Endometrium (tissue), 2 donors: Measurements from ENCODE around the gene CCDC148.

Experiments used
- FAIRE-seq: peaks from 2 replicates; lab custom pipeline; 2012; peaks lifted over from hg19 to GRCh38; lab: Jason Lieb, UNC
- donor health status: control.
- donor health status: control.

The CCDC148 gene

DNA sequence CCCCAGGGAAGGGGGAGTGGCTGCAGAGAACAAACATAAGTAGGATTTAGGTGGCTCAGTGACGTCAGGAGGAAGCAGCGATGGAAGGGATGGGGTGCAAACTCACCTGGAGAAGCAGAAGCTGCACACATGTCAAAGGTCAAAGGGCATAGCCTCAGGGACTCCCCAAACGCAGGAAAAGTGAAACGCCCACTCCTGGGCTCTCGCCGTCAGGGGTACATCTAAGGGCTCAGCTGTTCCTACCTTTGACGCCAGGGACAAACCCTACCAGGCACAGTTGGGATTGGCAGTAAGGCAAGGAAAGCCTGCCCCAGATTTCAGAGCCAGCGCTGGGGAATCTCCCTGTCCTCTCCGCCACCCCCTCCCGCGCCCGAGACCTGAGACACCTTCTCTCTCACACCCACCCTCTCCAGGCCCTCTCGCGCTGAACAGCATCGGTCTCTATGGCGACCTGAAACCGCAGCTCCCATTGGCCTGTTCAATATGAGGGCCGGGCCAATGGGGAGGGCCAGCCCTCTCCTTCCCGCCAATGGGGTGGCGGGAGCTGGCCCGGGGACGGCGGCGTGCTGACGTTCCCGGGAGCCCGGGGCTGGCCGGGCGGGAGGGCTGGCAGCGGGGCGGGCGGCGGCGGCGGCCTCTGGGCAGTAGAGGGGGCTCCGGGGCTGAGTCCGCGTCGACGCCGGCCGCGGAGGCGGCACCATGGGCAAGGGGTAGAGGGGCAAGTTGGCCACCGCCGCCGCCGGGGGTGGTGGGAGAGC, at the start of gene CCDC148, which contains the start of gene PKP4:
CCDC148 (minus strand) TSS at position 445 of the 758 bp plus-strand sequence; CDS start at position 131, 314 bp downstream.
PKP4 (plus strand) TSS at position 644 of the 758 bp plus-strand sequence. CDS start 76,233 bp downstream, outside the sequence.
- FAIRE-seq, result no peak

DNA sequence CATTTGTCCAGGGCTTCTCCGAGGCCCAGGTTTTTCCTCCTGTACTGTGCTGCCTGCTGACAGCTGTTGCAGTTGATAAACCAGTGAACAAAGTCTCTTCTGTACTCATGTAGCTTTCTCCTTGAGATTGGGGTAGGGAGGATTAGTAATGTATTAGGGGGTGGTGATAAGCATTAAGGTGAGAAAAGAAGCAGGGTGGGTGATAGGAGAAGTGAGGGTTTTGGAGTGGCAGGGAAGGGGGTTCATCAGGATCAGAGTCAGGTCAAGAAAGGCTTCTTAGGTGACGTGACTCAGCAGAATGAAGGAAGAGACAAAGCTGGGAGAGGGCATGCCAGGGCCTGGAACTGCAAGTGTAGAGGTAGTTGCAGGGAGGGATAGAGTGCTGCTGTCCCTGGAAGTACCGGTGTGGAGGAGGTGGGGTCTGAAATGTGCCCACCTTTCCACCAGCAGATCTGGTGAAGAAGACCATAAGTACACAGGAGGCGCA, 48.9 kb upstream of the CCDC148 start:
- no peak for FAIRE-seq

DNA sequence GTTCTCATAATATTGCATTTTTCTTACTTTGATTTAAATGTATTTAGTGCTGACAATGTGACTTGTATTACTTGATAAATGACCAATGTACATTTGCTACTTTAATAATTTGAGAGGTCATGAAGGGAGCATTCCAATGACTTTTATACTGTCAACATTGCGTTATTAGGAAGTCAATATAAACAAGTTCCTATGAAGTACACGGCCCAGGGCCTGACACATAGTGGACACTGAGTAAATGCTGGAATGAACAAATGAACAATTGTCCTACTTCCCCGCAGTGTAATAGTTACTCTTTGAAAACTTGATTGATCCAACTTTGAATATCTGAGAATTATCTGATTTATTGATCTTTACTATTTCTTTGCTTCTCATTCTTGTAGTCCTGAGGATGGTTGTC, 47.5 kb upstream of the CCDC148 start:
- FAIRE-seq, result no peak

DNA sequence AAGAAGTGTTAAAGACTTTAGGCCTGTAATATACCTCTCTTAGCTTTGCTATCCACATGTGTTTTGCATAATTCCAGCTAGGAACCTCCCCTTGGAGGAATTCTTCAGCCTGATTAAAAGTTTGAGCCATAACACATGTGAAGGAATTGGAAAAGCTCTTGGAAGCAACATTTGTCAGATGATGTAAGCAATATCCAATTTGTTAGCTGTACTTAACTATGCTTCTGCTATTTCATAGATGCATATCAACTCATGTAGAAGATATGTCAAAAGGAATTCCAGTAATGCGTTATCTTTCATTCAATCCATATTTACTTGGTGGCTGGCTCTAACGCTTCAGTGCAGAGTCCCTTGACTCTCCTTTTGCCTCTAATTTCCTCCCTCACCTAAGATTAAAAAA, 46.4 kb upstream of the CCDC148 start:
- FAIRE-seq, result no peak

DNA sequence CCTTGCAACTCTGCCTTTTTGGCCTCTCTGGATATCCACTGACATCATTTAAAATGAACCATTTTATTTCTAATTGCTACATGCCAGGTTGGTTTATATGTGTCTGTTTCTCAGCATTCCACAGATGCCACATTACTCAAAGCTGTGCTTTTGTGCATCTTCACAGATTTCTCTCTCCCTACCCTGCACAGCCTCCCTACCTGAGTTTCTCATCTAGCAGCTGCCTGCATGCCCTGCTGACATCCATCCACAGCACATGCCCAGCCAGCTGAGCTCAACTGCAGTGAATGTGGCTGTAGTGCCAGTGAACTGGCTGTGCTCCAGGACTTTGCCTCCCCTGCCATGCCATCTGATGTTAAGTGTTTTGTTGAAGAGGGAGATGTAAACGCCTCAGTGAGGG, 44.7 kb upstream of the CCDC148 start:
- no peak for FAIRE-seq

DNA sequence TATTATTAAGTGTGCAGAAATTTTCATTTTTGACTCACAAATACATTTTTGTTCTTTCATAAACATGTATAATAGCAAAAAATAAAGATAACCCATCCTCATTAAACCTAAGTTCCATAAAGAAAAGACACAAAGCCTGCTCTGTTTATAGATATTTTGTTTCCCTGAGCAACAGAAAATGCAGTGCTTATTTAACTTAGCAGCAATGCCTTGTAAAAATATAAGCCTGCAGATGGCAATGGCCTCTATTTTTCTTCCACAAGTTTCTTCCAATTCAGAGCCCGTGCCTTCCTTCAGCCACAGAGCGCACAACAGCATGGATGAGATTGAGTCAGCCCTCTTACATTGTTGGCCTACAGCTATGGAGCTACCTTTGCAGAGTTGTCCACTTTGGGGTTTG, 43.8 kb upstream of the CCDC148 start:
- no peak for FAIRE-seq

DNA sequence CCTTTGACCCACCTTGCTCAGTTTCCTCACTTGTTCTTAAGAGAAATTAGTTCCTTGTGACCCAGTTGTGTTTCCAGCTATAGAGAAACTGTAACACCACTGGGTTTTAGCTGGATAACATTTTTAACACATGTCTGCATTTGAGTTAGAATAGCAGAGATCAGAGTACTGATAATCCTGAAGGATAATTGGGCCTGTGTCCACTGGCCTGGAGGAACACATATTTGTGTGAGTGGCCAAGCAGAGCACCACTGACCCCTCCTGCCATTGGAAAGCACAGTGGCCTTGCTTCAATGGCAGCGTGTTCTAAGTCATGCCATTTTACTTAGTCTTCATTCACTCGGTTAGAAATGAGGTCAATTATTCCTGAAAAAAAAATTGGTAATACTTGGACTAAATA, 42.8 kb upstream of the CCDC148 start:
- no peak for FAIRE-seq

DNA sequence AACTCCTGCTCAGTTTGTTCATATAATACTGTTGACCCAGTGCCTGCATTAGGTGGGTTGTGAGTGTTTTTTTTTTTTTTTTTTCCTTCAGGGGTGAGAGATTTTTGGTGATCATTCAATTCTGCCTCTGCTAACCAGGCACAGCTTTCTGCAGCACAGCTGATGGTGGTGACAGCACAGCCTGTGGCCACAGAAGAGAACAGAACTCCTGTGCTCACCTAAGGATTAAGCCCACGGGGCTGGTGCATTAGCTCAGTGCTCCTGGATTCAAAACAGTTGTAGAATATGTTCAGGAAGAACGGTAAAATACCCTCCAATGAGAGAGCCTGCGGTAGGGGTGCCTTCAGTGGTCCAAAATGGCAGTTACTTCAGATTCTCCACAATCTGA, 42.2 kb upstream of the CCDC148 start:
- no peak for FAIRE-seq

DNA sequence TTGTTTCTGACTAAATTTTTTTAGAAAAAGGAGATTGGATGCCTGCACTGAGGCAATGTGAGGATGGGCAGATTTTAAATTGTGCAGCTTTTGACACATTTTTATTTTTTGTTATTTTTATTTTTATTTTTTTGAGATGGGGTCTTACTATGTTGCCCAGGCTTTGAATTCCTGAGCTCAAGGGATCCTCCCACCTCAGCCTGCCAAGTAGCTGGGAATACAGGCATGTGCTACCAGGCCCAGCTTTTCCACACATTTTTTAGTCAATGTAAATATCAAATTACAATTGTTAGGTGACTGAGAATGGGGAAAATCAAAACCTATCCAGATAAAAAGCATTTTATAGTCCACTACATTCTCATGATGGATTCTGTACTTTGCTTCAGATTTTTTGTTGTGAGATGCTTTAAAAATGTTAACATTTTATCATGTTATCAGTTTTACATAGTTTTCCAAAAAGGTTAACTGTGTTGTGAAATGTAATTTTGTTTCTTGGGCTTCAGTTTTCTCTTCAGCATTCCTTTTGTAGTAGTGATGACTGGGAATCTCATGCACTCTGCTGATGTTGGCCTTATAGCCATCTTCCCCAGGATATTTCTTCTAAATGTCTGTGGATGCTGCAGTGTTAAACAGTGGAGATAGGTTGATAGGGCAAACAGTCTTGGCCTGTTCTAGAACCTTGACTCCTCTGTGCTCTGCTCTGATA, 41.6 kb upstream of the CCDC148 start:
- no peak for FAIRE-seq

DNA sequence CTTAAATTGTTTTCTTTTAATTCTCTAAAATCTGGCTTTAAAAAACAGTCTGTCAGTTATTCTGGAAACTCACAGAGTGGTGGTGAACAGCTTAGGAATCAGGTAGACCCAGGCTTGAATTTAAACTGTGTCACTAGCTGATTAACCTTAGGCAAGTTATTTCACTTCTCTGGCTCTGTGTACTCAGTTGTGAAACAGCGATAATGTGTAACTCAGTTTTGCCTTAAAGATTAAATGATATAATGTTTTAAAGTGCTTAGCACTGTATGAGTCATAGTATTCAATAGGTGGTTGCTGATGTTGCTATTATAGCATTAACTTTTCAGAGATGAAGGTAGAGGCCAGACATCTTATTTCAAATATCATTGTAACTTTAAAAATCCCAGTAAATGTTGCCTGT, 40.9 kb upstream of the CCDC148 start:
- FAIRE-seq, result no peak

DNA sequence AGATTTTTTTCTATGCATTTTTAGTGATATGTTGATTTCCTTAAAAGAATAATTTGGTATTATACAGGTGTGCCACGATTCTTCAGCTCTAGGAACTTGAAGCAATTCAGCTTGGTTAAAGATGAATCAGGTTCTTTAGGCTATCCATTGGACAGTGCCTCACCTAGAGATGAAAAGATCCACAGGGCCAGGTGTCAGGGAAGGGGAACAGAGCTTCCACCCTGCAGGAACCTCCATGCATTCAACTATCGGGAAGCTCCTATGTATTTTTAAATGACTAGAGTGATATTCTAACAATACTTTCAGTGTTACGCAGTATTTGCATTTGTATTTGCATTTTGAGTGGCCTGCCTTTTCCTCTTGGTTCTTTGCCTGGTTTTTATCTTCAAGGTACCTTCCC, 40.4 kb upstream of the CCDC148 start:
- FAIRE-seq, result no peak

DNA sequence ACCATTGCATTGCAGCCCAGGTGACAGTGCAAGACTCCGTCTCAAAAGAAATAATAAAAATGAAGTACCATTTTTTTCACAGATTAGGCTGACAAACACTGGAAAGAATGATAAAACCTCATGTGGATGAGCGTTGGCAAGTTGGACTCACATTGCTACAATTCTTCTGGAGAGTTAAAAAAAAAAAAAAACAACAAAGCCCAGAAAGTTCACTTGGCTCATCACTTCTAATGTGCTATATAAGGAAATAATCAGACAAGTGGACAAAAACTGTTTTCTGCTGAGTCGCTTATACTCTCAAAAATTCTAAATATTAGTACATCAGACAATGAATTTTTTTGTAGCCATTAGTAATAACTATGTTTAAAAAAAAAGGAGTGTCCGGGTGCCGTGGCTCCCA, 38.6 kb upstream of the CCDC148 start:
- no peak for FAIRE-seq

DNA sequence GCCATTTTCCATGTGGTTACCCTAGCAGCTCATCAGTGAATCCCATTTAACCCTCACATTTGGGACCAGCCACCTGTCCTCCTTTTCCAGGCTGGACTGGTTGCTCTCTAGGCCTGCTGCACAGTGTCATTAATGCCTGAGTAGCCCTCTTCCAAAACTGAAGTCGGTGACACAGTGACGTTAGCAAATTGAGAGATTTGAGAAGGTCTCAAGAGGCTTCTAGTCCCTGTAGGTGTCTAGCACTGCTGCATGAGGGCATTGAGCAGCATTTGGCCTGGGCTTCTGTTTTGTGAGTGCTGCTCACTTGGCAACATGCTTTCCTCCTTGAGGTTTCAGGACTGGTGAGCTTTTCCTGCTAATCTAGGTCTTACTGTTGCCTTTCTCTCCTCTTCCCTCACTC, 36.9 kb upstream of the CCDC148 start:
- no peak for FAIRE-seq

DNA sequence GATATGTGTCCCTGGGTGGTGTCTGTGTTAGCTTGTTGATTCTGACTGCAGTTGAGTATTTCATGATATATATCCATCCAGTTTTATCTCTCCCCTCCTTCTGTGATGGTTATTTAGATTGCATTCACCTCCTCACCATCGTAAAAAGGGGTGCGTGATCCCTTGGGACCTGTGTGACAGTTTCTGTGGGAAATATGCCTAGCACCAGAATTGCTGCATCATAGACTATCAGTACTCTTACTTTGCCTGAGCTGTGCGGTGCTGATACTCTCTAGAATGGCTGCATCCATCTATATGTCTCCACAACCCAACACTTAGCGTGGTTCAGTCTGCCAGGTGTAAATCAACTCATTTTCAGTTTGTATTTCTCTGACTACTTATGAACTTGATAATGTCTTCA, 34.5 kb upstream of the CCDC148 start:
- no peak for FAIRE-seq

DNA sequence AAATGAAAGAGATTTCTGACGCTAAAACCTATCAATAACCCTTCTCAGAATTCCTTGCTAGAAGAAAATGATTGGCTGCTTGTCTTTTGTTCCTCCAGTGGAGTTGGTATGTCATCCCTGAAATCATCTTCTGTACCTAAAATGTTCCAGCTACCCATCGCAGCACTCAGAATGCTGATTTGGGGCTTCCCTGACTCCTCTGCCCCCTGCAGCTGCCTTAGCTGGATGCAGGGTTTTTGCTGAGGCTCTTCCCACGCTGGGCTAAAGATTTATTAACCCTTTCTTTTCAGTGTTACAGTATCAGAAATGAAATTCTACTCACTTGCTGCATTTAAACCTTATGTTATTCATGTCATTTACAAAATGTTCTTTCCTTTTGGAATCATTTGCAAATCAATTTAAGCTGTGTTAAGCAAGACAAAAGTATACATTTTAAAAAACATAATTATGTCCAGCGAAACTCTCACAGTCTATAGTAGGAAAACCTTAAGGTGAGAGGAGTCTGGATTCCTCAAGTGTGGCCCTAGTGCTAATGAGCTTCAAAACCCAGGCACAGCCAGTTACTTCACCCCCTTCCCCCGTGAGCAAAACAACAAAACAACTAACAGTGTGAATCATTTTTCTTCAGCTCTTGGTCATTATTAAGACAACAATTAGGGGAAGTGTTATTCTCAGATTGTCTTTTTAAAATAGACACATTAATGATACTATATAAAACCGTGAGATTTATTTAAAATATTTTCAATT, 33.0 kb upstream of the CCDC148 start:
- no peak for FAIRE-seq

DNA sequence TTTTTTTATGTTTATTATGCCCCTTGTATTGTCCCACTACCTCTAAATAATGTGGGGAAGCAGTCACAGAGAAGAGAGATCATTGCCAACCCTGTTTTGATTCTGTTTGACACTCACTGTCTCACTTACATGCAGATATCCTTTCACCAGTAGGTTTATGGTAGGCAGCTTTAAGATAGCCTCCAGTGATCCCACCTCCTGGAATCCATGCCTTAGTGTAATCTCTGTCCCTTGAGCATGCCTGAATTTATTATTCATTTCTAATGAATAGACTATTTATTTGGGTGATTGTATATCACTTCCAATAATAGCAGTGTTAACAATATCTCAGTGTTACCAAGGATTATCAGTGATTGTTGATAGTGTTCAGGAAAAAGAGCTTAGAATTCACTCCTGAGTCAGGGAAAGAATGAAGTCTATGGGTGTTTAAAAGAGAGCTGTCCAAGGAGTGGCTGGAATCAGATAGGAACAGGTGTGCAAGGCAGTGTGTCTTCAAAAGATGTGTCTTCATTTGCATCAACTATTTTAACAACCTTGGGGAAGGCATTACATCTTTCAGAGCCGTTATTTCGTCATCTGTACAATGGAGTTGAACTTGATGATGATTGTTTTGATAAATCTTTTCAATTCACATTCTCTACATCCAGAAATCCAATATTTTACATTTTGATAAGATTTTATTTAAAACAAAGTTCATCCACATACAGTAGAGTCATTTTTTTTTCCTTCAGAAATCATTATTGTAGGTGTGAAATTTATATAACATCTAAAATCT, 32.1 kb upstream of the CCDC148 start:
- no peak for FAIRE-seq

DNA sequence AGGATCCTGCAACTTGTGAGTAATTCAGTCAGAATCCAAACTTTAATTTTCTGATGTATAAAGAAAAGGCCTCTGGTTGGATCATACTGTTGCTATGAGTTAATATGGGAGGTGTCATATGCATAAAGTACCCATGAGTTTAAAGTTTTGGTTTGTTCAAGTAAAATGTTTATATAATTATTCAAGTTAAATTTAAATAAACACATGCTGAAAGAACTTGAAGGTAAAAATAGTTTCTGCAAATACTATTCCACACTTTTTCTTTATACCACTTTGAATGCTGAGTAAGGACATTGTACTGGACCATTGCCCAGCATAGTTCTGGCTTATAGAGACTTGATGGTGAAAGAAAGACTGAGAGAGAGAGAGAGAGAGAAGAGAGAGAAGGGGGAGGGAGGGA, 30.9 kb upstream of the CCDC148 start:
- no peak for FAIRE-seq

DNA sequence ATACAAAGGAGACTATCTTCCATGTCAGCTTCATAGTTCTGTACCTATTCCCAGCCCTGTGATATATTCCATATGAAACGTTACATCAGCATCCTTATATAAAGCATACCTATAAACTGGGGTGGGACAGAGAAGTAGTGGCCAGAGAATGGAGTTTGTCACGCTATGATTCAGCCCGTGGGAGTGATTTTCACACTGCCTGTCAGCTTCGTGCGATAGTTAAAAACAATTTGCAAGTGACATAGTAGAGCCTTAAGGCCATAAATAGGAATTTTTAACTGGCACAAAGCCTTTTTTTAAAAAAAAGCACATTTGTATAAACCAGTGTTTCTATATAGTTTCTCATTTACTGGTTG, 30.4 kb upstream of the CCDC148 start:
- FAIRE-seq, result no peak

DNA sequence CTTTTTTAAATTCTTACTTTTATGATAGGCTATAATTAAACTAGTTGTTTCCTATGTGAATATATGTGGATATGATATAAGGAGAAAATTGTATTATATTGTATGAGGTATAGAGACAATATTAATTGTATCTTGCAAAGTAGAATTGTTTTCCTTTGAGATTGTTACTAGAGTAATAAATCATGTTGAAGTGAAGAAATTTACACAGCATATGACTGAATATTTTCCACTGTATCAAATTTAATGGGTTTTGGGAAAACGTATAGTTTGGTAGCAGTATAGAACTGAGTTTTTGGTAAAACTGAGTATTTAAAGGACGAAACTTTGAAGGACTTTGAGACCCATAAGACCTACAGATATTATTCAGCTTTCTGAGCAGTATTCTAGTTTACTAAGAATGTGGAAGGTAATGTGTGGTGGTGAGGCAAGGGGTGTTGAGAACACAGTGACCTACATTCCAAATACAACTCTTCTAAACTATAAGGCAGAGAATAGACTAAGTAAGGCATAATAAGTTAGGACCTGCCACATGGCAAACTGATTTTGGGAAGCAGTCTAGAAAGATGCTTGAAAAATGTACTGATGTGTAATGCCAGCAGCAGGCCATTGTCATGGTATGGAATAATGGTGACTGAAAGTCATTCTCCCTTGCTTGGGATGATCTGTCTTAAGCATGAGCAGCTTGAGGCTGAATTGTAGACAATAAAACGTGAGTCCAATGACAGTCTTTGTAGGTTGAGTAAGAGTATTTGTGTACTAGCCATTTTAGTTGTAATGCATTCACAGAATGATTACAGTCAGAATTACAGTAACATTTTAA, 29.8 kb upstream of the CCDC148 start:
- no peak for FAIRE-seq

DNA sequence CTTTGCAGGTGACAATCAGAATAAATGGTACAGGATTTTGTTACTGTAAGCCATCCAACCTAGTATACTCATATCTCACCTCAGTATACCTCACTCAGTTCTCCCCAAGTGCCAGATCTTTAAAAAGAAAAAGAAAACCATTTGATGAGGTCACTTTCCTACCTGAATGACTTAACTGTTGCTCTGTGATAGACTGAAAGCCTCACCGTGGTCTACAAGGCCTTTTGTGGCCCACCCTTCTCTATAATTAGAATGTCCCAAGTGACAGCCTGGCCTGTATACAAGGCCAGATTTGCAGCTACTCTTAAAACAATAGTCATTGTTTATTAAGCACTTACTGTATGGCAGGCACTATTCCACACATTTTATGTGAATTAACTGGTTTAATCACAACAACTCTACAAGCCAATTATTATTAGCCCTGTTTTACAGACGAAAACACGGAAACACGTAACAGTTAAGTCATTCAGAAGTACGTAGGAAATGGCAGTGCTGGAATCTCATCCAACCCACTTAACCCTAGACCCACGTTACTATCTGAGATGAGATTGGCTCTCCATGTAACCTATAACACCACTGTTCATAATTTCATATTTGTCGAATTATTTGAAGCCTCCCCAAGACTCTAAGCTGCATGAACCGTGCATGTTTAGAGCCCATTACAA, 28.5 kb upstream of the CCDC148 start:
- FAIRE-seq, result no peak

DNA sequence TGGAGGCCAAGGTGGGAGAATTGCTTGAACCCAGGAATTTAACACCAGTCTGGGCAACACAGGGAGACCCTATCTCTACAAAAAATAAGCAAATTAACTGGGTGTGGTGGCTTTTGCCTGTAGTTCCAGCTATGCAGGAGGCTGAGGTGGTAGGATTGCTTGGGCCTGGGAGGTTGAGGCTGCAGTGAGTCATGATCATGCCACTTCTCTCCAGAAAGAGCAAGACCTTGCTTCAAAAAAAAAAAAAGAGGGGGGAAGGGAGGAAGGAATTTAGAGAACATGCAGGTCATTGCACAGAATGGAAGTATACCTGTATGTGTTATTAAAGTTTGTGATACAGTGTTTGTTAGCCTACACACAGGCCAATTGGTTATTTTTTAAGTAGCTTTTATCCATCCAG, 26.0 kb upstream of the CCDC148 start:
- FAIRE-seq, result no peak
